ENCODE measurements around the gene LHPP. TPM values are rescaled to one million over a fixed set of nuclear protein-coding genes. Genes with fewer than 3 reads are reported as not detected.

Gene LHPP
- total RNA-seq, 1 donor from 2014 or later: 8.4 TPM

DNA sequence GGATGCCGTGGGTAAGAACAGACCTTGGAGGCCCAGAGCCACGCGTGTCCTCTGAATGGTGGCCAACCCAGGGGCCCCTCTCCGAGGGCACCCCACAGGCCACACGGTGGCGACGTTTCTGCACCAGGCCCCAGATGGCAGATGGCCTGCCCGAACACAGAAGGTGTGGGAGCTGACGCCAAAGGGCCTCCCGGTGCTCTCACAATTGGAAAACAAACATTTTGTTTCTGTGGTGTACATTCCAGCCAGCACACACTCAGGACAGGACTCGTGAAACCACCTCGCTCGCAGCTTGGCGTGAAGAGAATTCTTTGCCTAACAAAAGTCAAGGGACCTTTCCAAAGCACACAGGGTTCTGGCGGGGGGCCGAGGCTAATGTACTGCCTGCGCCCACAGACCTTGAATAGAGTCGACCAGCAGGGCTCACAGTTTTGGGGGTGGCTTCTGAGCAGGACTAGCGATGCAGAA, 170.5 kb downstream of the LHPP start:
- intact Hi-C loops (cut with micrococcal nuclease): loop anchor here (1.0 kb wide), 1 partner anchor 109 kb away; no protein-coding TSS in a partner anchor

DNA sequence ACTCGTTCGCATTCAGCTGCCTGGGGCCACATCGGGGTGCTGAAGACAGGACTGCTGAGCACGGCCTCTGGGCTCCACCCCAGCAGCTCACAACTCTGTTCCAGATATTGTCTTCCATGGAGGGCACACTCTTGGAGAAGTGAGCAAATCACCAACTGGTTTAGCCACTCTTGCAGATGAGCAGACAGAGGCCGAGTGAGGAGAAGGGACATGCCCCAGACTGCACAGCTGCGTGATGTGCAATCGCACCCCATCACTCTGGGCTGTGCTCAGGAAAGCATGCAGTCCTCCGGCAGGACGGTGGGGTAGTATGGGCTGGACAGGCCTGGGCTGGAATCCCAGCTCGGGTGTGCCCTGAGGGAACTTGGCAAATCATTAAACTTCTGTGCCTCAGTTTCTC, 170.9 kb downstream of the LHPP start:
- Mint-ChIP-seq H3K36me3 (ENCODE audit: low read depth) (peaks cover 28% of the 10 kb centered on the region), H3K27me3 (ENCODE audit: low read depth) (peaks cover 9% of the 10 kb centered on the region), H3K4me3 (ENCODE audit: low read depth) (no peak overlapping the region), H3K27ac (no peak overlapping the region), H3K4me1 (ENCODE audit: low read depth) (peaks cover 14% of the 10 kb centered on the region), H3K9me3 (peaks cover 5% of the 10 kb centered on the region)
- DNase-seq (ENCODE audit: low spot score): no peak
- intact Hi-C loops (cut with micrococcal nuclease): loop anchor here (1.0 kb wide), 1 partner anchor 109 kb away; no protein-coding TSS in a partner anchor

More for the DNA sequence above, 170.5 kb downstream of the LHPP start:
- Mint-ChIP-seq H3K36me3 (ENCODE audit: low read depth) (peaks cover 26% of the 10 kb centered on the region), H3K27me3 (ENCODE audit: low read depth) (peaks cover 9% of the 10 kb centered on the region), H3K4me3 (ENCODE audit: low read depth) (no peak overlapping the region), H3K9me3 (peaks cover 5% of the 10 kb centered on the region), H3K4me1 (ENCODE audit: low read depth) (peaks cover 18% of the 10 kb centered on the region), H3K27ac (no peak overlapping the region)
- no peak for DNase-seq (ENCODE audit: low spot score)

DNA sequence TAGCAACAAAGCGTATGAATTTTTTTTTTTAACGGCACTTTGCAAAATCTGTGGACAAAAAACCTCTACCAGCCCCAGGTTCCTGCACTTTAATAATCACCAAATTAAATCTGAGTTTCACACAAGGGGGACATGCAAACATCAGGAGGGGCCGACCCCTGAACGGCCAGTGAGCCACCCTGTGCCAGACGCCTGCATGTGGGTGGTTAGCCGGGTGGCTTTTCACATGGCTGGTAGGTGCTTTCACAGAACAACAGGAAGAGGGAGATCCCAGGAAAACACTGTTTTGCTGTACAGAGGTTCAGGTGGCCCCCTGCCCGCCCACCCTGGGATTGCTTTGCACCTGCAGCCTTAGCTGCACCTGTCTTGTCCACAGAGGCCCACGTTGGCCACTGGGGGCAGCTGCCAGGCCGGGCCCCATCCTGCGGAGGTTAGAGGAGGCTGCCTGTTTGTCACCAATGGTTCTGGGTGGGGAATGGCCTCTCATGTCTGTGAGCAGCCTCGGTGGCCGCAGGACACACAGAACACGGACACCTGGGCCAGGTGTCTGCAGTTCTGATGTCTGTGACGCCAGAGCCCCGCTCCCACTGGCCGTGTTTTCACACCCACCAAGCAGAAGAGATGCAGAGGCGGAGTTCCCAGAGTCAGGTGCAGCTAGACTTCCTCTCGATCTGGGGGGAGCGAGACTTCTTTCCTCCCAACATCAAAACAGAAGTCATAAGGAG, 174.8 kb downstream of the LHPP start:
- intact Hi-C loops (cut with micrococcal nuclease): no loop called here
- peaks cover 26% of the 10 kb centered on the region for H3K36me3 Mint-ChIP-seq (ENCODE audit: low read depth)
- peaks cover 5% of the 10 kb centered on the region for H3K9me3 Mint-ChIP-seq
- no peak overlapping the region for H3K4me3 Mint-ChIP-seq (ENCODE audit: low read depth)
- peaks cover 20% of the 10 kb centered on the region for H3K4me1 Mint-ChIP-seq (ENCODE audit: low read depth)
- H3K27me3 Mint-ChIP-seq (ENCODE audit: low read depth): peaks cover 2% of the 10 kb centered on the region
- DNase-seq (ENCODE audit: low spot score): no peak
- no peak overlapping the region for H3K27ac Mint-ChIP-seq

DNA sequence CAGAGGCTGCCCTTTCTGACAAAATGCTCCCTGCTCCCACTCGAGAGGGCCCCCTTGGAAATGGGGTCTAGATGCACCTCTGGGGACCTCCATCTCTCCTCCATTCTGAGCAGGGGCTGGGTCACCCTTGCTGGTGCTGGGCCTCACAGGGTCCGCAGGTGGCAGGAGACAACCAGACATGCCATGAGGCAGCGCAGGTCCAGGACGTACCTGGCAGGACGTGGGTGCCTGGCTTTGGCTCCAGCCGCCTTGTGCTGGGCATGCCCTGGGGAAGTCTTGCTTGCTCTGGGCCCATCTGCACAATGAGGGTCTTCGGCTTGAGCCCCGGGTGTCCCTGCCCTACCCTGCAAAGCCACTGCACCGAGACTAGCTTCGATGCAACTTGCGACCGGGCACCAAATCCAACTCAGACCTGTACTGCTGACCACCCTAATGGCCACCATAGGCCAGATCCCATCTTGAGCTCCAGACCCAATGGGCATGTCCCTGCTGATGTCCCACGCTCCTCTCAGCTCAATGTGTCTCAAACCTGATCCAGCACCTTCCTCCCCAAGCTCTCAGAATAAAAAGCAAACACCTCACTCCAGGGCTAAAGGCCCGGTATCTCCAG, 175.6 kb downstream of the LHPP start:
- Mint-ChIP-seq H3K27ac (no peak overlapping the region), H3K36me3 (ENCODE audit: low read depth) (peaks cover 26% of the 10 kb centered on the region), H3K4me3 (ENCODE audit: low read depth) (no peak overlapping the region), H3K4me1 (ENCODE audit: low read depth) (peaks cover 26% of the 10 kb centered on the region), H3K9me3 (peaks cover 5% of the 10 kb centered on the region), H3K27me3 (ENCODE audit: low read depth) (peaks cover 2% of the 10 kb centered on the region)
- no peak for DNase-seq (ENCODE audit: low spot score)
- intact Hi-C loops (cut with micrococcal nuclease): no loop called here

DNA sequence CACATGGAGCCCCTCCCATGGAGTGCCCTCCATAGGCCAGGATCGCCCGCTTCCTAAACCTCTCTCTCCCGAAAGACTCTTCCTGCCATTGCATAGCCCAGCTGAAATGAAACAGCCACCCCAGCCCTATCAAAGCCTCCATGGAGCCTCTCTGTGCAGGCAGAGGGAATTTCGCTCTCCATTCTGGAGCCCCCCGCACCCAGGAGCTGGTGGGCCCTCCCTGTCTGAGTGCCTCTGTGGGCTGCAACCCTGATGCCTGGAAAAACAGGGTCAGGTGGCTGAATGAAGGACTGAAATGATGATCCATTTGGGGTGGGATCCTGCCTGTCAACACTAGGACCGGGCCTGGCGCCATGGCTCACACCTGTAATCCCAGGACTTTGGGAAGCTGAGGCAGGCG, 176.1 kb downstream of the LHPP start:
- peaks cover 5% of the 10 kb centered on the region for H3K9me3 Mint-ChIP-seq
- no peak overlapping the region for H3K27ac Mint-ChIP-seq
- no peak overlapping the region for H3K4me3 Mint-ChIP-seq (ENCODE audit: low read depth)

DNA sequence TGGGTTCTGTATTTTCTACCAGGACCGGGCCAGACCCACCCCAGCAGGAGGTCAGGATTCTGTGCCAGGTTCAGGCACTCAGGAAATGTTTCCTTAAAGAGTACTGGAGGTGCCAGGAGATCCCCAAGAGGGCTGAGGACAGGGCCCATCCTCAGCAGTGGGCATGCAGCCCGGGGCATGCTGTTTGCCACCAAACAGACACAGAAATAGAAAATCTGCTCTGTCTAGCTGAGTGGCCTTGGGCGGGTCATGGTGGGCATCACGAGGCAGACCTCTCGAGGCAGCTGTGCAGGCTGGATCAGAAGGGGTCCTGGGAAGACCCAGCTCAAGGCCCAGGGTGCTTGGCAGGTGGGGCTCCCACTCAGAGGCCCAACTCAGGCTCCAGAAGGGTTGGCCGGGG, 177.6 kb downstream of the LHPP start:
- peaks cover 5% of the 10 kb centered on the region for H3K9me3 Mint-ChIP-seq
- peaks cover 20% of the 10 kb centered on the region for H3K36me3 Mint-ChIP-seq (ENCODE audit: low read depth)
- peaks cover 26% of the 10 kb centered on the region for H3K4me1 Mint-ChIP-seq (ENCODE audit: low read depth)
- intact Hi-C loops (cut with micrococcal nuclease): no loop called here
- no peaks in the 10 kb centered on the region for H3K27me3 Mint-ChIP-seq (ENCODE audit: low read depth)
- H3K27ac Mint-ChIP-seq: no peak overlapping the region
- H3K4me3 Mint-ChIP-seq (ENCODE audit: low read depth): no peak overlapping the region
- no peak for DNase-seq (ENCODE audit: low spot score)

More for the DNA sequence above, 176.1 kb downstream of the LHPP start:
- peaks cover 28% of the 10 kb centered on the region for H3K36me3 Mint-ChIP-seq (ENCODE audit: low read depth)
- DNase-seq (ENCODE audit: low spot score): no peak
- H3K27me3 Mint-ChIP-seq (ENCODE audit: low read depth): peaks cover 2% of the 10 kb centered on the region
- intact Hi-C loops (cut with micrococcal nuclease): no loop called here
- H3K4me1 Mint-ChIP-seq (ENCODE audit: low read depth): peaks cover 26% of the 10 kb centered on the region

DNA sequence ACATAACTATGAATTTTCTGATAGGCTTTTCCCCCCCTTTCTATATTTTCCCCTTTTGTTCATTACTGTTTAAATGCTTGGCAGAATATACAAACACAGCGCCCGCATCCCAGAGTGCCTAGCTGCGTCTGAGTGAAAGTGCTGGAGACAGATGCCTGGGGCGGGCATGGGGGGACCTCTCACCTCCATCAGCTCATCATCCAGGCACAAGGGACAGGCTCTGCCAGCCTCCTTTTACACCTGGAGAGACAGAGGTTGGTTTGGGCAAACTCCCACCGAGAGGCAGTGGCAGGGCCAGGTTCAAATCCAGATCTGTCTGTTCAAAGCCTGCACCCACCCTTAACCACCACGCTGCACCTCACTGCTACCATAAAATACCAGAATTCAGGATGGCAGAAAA, 178.0 kb downstream of the LHPP start:
- Mint-ChIP-seq H3K27ac (no peak overlapping the region), H3K4me3 (ENCODE audit: low read depth) (no peak overlapping the region), H3K9me3 (peaks cover 2% of the 10 kb centered on the region), H3K36me3 (ENCODE audit: low read depth) (peaks cover 17% of the 10 kb centered on the region), H3K27me3 (ENCODE audit: low read depth) (no peaks in the 10 kb centered on the region), H3K4me1 (ENCODE audit: low read depth) (peaks cover 29% of the 10 kb centered on the region)
- DNase-seq (ENCODE audit: low spot score): no peak
- intact Hi-C loops (cut with micrococcal nuclease): loop anchor here (2.0 kb wide), 1 partner anchor 13 kb away; no protein-coding TSS in a partner anchor

DNA sequence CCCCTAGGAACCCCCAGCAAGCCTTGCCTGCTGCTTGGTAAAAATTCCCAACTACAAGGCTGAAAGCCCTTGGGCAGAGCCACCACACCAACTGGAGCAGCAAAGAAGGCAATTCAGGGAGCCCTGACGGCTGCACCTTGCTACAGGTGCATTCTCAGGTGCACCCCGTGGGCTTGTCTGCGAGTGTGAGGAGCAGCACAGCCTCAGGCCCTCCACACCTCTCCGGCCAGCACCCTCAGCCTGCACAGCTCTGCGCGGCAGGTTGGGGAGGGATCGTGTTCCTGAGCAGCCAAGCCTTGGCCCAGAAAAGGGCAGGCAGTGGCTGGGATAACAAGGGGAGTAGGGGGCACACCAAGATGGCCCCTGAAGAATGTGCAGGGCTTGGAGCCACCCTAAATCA, 178.4 kb downstream of the LHPP start:
- H3K36me3 Mint-ChIP-seq (ENCODE audit: low read depth): peaks cover 15% of the 10 kb centered on the region
- no peak for DNase-seq (ENCODE audit: low spot score)
- no peak overlapping the region for H3K4me3 Mint-ChIP-seq (ENCODE audit: low read depth)
- peaks cover 29% of the 10 kb centered on the region for H3K4me1 Mint-ChIP-seq (ENCODE audit: low read depth)
- H3K27ac Mint-ChIP-seq: no peak overlapping the region
- intact Hi-C loops (cut with micrococcal nuclease): loop anchor here (2.0 kb wide), 1 partner anchor 13 kb away; no protein-coding TSS in a partner anchor
- no peaks in the 10 kb centered on the region for H3K9me3 Mint-ChIP-seq
- H3K27me3 Mint-ChIP-seq (ENCODE audit: low read depth): no peaks in the 10 kb centered on the region

DNA sequence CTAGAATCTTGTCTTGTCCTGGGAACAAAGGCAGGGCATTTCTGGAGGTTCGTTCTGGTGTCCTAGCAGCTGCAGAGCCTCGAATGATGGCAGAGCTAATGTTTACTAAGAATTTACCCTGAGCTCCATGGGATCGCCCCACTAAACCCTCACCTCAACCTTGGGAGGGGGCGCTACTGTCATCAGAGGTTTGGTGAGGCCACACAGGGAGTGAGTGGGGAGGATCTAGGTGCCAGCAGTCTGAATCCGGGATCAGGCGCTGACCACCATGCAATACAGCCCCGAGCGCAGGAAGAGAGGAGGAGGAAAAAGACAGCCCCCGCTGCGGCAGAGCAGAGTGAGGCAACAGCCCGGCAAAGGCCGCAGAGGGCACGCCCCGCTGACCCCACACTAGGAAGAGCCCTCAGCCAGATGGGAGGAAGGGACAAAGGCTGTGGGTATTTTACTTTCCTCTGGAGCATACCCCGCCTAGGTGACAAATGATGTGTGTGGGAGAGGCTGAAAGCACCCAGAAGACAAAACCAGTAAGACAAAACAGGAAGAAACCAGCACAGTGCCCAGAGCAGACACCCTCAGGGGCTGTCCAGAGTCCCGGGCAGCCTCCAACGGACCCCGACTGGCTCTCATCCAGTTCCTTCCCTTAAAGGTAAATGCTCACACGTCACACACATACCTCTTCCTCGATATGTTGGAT, 179.1 kb downstream of the LHPP start:
- H3K9me3 Mint-ChIP-seq: no peaks in the 10 kb centered on the region
- no peak for DNase-seq (ENCODE audit: low spot score)
- H3K4me3 Mint-ChIP-seq (ENCODE audit: low read depth): peak overlapping the region; percentile 15
- H3K4me1 Mint-ChIP-seq (ENCODE audit: low read depth): peaks cover 29% of the 10 kb centered on the region
- intact Hi-C loops (cut with micrococcal nuclease): loop anchor here (1.0 to 2.0 kb wide), 2 partner anchors 14 to 88 kb away; no protein-coding TSS in a partner anchor
- no peaks in the 10 kb centered on the region for H3K27me3 Mint-ChIP-seq (ENCODE audit: low read depth)
- H3K27ac Mint-ChIP-seq: peak overlapping the region; percentile 65
- H3K36me3 Mint-ChIP-seq (ENCODE audit: low read depth): peaks cover 9% of the 10 kb centered on the region

DNA sequence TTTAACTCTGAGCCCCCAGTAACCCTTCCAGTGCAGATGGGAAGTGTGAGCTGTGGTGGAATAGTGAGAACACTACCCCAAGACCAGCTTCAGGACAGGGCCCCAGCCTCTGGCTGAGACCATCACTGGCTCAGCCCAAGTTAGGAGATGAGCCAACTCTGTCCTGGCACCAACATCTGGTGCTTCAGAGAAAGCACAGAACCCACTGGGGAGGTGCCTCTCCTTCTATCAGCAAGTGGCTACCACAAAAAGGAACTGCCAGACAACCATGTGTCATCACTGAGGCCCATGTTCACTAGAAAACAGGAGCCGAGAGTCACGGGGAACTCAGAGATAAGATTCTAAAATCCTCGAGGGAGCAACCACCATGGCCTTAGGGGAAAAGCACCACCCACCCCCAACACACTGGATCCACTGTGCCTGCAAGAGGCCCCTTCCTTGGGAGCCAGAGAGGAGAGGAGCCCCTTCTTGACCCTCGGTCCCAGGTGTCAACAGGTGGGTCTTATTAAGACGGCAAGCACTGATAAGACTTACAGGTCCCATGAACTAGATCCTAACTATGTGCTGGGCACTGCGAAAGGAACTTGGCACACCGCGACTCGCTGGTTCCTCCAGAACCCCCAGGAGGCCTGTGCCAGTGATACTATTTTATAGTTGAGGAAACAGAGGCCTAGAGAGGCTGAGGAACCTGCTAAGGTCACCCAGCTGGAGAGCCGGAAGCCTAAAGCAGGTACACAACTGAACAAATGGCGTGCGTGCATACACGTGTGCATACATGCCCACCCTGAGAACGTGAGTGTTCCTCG, 179.9 kb downstream of the LHPP start:
- H3K27me3 Mint-ChIP-seq (ENCODE audit: low read depth): no peaks in the 10 kb centered on the region
- H3K36me3 Mint-ChIP-seq (ENCODE audit: low read depth): peaks cover 7% of the 10 kb centered on the region
- H3K4me1 Mint-ChIP-seq (ENCODE audit: low read depth): peaks cover 30% of the 10 kb centered on the region
- DNase-seq (ENCODE audit: low spot score): no peak
- H3K27ac Mint-ChIP-seq: peak overlapping the region; percentile 65
- H3K9me3 Mint-ChIP-seq: no peaks in the 10 kb centered on the region
- H3K4me3 Mint-ChIP-seq (ENCODE audit: low read depth): peak overlapping the region; percentile 15
- intact Hi-C loops (cut with micrococcal nuclease): loop anchor here (1.0 to 2.0 kb wide), 2 partner anchors 15 to 87 kb away; no protein-coding TSS in a partner anchor

DNA sequence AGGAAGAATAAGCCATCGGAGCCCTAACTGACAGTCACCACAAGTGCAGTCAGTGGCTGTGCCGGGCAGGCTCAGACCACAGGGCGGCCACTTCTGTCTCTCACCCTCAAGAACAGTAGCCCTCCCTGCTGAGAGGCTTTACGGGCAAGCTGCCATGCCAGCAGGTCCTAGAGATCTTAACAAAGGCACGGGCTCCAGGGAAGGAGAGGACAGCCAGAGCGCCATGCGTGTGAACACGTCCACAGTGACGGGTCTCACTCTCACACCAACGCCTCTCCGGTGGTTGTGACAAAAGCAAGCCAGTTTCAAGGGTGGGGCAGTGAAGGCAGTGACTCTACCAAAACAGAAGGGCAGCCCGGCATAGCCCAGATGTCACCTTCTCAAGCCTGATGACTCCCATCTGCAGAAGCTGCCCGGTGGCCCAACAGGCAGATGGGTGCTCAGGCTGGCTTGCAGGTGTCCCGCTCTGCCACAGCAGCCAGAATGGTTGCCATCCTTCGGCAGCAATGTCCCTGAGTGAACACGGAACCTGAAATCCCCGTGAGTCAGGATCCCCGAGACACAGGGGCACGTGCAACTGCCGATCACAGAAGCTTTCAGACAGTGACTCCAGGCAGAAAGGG, 180.6 kb downstream of the LHPP start:
- H3K4me3 Mint-ChIP-seq (ENCODE audit: low read depth): no peak overlapping the region
- intact Hi-C loops (cut with micrococcal nuclease): no loop called here

More for the DNA sequence above, 180.6 kb downstream of the LHPP start:
- Mint-ChIP-seq H3K9me3 (no peaks in the 10 kb centered on the region), H3K27ac (no peak overlapping the region), H3K4me1 (ENCODE audit: low read depth) (peaks cover 33% of the 10 kb centered on the region), H3K36me3 (ENCODE audit: low read depth) (peaks cover 9% of the 10 kb centered on the region), H3K27me3 (ENCODE audit: low read depth) (no peaks in the 10 kb centered on the region)
- DNase-seq (ENCODE audit: low spot score): no peak
